Limb (tissue), 2 donors: ENCODE data around the gene HS3ST4.
A peak's percentile ranks its signal among the peaks of the same experiment; 100 is the strongest.
"Not testable (repeated sequence)": the region's sequence is repeated elsewhere in the genome, so short reads cannot be mapped to it uniquely, and the experiment has no call there.

Experiments used
- DNase-seq, 2 donors: peaks; one replicate each; pipeline ENCODE4 v3.0.0-alpha.2; 2016; ENCODE audit errors: extremely low spot score in 2 of 2

The HS3ST4 gene

DNA sequence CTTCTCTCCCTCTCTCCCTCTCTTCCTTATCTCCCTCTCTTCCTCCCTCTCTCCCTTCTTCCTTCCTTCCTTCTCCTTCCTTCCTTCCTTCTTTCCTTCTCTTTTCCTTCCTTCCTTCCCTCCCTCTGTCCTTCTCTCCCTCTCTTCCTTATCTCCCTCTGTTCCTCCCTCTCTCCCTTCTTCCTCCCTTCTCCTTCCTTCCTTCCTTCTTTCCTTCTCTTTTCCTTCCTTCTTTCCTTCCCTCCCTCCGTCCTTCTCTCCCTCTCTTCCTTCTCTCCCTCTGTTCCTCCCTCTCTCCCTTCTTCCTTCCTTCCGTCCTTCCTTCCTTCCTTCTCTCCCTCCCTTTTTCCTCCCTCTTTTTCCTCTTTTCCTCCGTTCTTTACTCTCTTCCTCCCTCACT is 38.6 kb downstream of the HS3ST4 start:
- DNase-seq: no peak

DNA sequence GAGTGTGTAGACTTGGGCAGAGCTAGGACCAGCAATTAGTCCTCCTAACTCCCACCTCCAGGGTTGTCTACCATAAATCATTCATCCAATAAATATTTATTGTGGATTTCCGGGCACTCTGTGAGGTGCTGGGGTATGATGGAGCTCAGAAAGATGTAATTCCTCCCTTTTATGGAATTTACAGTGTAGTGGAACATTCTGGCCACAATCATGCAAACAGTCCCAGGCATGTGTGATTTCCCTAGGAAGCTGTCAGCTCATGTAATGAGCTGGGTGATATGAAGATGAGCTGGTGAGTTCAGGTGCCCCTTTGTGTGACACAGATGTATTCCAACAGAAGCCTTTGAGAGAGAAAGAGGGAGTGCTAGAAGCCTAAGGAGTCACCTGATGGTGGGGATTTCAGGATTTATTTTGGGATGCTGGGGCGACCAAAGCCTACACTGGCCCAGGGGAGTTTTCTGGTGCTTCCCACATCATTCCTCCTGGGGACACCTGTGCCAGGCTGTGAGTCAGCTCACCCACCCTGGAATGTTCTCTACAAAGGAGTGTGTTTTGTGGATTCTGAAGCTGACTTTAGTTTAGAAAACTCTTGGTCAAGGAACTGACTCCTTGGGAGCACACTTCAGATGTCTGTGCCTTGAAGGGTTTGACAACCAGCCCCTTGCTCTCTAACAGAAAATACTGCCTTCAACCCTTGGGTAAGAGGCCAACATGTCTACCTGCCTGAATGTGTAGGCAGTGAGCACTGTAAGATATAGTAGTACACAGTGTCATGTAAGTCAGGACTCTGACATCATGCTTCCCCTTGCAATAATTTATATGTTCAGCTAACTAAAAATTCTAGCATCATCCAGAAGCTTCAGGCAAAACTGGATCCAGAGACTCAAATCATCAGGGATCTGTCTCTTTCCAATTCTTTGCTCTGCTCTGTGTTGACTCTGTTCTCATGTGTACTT is 42.9 kb downstream of the HS3ST4 start:
- no peak for DNase-seq

DNA sequence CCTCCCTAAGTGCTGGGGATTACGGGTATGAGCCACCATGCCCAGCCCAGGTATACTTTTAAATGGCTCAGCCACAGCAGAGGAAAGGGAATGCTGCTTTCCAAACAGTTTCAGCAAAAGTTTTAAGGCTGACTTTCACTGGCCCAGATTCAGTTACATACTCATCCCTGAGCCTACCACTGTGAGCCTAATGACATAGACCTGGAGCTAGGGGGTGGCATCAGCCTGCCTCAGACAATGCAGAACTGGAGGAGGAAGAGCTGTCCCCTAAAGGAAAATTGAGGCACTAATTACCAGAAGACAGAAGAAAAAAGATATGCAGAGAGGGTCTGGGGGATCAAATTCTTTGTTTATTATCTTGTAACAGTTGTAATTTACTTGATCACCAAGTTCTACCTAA is 43.9 kb downstream of the HS3ST4 start:
- no peak for DNase-seq

DNA sequence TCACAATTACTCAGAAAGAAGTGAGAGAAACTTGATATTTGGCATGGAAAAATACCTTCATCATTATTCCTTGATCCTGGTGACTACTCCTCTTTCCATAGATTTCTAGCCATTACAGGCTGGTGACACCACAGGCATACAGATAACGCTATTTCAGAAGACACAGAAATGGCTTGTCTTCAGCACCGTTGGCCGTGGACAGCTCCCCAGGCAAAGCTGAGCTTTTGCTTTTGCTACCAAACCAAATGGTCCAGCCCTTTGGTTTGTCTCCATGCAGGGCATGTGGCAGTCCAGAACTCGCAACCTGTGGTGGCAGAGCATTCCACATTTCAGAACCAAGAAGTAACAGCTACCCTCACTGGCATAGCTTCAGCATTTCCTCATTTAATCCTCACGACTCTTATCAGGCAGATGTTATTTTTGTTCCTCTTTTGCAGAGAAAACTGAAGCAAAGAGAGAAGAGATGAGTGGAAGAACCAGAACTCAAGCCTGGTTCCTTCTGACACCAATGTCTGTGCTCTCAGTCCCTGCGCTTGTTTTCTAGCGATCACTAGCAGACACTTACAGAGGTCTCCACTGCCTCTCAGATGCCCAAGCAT is 55.5 kb downstream of the HS3ST4 start:
- DNase-seq: peak; percentile 37 to 67

DNA sequence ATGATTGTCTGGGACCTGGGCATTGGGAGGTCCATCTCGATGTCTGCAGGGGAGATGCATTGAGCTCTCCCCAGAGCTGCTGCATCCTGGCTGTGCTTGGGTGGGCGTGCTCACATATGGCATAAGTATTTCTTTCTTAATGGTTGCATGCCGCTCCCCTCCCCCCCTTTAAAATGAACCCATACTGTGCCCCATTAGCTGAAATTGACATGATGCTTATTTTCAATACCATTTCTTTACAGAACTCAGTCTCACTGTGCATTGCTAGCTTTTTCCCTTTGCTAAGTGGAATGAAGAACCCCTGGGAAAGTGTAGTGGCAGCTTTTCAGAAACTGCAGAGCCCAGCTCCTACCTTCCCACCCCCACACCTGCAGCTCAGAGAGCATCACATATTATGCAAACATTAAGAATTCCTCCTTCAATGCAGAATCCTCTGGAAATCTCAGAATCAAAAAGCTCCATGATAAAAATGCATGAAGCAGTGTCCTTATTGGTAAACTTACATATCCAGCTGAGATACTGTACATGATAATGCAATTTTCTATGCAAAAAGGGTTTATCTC is 56.4 kb downstream of the HS3ST4 start:
- no peak for DNase-seq

DNA sequence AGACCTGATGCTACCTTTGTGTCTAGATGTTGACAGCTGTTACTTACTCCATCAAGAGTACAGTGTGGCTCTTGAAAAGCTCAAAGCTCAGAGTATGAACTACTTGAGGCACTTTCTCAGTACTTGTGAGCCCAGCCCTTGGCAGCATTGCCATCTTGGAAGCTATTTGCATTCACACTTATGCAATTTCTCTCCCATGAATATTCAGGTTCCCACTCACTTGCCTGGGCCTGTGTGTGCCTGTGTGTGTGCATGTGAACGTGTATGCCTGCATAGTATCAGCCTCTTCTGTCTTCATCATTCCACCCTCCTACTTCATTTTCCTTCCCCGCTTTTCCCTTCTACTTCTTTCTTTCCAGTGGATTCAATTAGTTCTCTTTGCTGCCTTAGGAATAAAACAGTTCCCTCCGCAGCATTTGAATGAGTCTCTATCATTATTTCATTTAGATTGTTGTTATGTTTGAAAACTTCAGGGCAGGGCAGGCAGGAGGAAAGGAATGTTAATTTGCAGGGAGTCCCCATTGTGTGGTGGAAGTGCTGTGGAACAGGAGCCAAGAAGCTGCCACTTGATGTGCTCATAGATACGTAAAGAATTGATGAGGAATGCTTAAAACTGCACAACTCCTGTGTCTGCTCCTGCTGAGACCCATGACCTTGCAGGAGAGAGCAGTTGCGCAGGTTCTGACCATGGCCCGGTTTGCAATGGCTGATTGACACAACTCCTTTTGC is 58.9 kb downstream of the HS3ST4 start:
- DNase-seq: no peak

DNA sequence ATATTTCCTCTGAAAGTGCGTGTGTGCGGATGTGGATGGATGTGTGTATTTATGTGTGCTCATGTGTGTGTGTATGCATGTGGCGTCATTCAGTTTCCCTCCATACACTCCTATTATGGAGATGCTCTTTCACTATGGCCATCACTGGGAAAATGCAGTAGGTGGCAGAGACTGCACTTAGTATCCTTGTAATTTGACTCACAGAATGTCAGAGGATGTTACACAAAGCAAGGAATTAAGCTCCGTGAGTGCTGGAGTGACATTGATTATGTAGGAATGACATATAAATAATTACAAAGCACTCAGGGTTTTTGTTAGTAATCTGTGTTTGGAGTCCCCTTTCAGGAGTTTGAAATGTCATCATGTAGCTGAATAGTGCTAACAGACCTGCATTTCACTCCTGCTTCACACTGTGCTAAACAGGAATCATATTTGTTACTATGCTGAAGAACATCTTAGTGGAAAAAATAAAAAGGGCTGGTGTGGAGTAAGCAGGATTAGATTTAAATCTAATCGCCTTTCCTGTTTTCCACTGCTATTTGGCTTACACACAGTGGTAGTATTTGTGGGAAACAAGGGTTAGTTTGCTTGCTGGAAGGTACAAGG is 59.6 kb downstream of the HS3ST4 start:
- no peak for DNase-seq

DNA sequence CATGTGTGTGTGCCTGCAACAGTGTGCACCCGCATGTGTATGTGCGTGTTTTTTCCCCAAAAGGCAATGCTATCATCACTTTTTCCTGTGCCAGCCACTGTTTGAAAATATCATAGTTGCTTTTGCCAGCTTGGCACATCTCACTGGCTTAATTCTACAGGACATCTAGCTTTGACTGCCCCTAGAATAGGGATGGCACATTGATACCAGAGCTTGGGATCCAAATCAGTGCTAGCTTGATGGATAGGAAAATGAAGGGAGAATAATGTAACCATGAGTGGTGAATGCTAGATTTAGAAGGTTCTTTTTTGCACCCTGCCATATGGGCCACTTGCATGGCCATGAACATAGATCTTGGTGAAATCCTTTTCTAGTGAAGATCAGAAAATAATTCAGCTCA is 72.7 kb downstream of the HS3ST4 start:
- DNase-seq: no peak

DNA sequence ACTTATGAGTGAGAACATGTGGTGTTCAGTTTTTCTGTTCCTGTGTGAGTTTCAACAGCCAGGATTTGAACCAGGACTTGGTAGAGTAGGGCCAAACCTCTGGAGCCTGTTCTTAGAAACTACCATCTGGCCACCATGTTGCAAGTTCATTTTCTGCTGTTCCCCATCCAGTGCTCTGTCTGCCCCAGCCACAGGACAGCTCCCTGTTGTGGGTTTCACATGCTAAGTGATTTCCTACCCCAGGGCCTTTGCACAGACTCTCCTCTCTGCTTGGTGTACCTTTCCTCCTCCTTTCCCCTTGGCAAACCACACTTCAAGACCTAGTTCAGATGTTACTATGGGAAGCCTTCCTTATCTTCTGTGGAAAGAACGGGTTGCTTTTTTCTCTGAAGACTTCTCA is 79.5 kb downstream of the HS3ST4 start:
- no peak for DNase-seq

DNA sequence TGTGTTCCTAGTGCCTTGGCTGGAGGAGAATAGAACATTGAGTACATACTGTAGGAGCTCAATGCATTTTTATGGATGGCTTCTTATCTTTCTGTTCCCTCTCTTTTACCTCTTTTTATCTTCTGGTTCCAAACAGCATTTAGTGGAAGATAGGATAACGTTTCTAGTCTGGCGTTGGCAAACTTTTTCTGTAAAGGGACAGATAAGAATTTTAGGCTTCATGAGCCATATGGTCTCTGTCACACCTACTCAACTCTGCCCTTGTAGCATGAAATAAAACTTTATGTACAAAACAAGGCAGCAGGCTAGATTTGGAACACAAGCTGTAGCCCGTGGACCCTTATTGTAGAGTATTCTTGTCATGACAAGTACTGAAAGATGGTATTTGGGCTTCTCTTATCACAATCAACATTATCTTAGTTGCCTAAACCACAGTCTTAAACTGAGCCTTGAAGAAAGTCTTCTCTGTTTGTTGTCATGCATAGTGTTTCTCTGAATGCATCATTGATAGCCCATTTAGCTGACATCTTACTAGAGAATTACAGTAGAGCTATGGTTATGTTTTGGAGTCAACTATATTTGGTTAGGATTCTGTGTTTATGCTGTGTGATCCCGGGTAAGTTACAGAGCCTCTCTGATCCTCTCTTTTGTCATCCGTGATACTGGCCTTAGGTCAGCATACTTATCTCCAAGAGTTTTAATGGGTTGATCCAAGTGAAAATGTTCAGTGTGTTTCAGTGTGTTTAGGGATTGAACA is 80.2 kb downstream of the HS3ST4 start:
- no peak for DNase-seq

DNA sequence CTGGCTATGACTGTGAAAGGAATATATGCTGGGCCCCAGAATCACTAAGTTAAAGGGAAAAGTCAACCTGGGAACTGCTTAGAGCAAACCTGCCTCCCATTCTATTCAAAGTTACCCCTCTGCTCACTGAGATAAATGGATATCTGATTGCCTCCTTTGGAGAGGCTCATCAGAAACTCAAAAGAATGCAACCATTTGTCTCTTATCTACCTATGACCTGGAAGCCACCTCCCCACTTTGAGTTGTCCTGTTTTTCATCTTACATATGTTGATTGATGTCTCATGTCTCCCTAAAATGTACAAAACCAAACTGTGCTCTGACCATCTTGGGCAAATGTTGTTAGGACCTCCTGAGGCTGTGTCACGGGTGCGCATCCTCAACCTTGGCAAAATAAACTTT is 84.5 kb downstream of the HS3ST4 start:
- DNase-seq: not testable (repeated sequence)

DNA sequence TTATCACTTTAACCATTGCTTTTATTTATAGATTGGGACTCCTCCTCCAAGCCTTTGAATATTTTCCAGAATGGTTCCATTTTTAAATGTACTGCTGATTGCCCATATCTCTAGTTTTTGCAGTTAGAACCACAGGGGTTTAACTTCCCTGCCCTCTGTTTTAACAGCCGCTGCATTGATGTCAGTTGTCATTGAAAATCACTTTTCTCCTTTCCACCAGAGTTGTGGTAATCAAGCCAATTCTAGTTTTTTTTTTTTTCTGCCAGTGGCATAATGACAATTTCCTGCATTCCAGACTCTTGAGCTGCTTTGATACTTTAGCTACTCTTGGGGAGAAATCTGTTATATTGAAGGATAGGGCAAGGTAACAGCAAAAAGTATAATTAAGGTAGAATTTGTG is 91.5 kb downstream of the HS3ST4 start:
- DNase-seq: no peak

DNA sequence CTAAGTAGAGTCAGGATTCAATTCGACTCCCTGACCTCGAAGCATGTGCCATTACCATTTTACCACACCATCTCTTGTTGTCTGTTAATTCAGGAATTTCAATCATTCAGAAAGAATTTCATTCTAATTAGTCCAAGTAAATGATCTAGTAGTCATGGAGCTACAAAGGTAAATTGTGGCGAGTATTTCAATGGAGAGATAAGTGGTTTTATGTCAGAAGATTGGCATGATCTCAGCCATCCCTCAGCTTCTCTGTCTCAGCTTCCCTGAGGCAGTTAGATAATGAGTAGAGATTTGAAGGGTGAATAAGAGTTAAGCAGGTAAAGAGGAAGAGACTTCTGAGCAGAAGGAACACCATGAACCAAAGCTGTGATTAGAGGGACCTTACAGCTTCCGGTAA is 93.6 kb downstream of the HS3ST4 start:
- DNase-seq: no peak

DNA sequence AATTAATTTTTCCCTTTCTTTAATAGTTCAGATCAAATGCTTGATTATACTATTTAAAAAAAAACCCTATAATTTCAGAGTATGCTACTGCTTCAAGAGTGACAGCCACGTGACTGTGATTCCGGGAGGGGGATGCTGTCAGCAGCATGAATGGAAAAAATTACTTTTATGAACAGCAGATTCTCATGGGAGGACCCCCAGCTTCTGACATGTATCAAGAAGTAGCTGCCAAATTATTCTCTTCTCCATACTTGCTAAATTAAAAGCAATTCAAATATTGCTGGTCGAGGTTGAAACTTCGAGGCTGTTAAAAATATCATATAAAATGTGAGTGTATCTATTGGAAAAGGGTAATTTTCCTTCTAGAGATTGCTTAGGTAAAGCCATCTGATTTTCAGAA is 95.0 kb downstream of the HS3ST4 start:
- DNase-seq: no peak

DNA sequence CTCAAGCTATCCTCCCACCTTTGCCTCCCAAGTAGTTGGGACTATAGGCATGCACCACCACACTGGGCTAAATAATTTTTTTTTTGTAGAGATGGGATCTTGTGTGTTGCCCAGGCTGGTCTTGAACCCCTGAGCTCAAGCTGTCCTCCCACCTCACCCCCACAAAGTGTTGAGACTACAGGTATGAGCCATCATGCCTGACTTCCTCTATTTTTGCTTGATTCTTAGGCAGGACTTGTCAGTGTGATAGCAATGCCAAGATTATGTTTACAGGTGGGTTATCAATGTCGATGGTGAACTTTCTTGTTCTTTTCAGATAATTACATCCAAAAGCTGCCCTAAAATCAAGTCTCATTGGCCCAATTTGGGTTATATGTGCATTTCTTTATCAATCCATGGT is 96.9 kb downstream of the HS3ST4 start:
- no peak for DNase-seq

DNA sequence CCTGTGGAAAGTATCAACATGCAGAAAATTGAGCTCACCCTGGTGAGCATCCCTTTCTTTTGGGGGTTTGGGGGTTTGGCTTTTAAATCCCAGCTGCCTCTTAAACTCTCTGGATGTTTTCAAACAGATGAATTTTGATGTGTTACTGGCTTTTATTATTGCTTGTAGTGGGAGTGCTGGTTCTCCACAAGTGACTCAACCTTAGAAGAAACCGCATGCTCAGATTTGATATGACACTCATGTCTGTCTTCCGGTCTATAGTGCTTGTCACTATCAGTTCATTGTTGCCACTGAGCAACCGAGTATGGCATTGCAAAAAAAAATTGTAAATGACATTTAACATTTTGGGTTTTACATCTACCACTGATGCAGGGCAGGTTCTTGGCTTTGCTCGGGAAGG is 104.5 kb downstream of the HS3ST4 start:
- DNase-seq: no peak

DNA sequence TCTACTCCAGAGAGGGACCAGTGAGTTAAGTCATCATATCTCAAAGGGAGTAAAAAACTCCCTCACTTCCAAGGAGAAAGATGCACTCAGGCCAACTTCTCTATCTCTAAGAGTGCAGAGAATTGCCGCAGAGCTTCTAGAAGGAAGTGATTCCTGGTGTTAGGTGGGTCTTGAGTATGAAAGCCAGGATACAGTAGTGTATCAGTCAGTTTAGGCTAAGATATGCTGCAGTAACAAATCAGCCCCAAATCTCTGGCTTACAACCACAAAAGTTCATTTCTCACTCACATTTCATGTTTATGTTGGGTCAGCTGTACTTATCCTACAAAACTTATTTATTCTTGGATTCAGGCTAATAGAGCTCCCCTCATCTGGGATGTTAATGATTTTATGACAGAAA is 106.3 kb downstream of the HS3ST4 start:
- DNase-seq: no peak

DNA sequence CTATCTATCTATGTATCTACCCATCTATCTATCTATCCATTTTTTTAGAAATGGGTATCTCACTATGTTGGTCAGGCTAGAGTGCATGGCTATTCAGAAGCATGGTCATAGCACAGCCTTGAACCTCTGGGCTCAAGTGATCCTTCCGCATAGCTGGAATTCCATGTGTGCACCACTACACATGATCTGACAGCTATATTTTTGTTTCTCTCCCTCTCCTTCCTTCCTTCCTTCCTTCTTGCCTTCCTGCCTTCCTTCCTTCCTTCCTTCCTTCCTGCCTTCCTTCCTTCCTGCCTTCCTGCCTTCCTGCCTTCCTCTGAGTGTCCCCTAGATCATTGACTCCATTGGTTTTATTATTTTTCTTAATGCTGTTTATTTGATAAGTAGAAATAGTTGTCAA is 108.1 kb downstream of the HS3ST4 start:
- DNase-seq: no peak

DNA sequence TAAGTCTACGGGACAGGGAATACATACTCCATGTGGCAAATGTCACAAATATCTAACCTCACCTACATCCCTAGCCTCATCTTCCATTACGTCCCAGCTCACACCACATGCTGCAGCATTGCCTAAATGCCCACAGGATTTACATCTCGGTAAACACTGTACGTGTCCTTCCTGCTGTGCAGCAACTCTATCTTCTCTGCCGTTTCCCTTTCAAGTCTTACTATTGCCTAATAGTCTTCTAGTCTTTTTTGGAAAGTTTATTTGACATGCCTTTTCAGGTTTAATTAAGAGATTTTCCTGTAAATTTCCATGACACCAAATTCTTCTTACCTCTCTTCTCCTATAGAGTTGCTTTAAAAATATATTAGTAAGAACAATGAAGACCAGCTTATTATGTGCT is 120.5 kb downstream of the HS3ST4 start:
- no peak for DNase-seq

DNA sequence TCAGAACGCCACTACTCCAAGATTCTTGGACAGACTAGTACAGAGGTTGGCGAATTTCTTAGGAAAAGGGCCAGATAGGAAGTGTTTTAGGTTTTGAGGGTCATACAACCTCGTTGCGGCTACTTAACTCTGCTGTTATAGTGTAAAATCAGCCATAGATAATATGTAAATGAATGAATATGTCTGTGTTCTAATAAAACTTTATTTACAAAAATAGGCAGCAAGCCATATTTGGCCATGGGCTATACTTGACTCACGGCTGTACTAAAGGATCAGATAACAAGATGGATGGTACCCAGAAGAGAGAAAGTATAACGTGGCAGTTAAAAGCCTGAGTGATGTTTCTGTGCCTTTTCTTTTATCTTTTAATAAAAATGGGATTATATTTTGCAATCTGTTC is 125.5 kb downstream of the HS3ST4 start:
- no peak for DNase-seq

DNA sequence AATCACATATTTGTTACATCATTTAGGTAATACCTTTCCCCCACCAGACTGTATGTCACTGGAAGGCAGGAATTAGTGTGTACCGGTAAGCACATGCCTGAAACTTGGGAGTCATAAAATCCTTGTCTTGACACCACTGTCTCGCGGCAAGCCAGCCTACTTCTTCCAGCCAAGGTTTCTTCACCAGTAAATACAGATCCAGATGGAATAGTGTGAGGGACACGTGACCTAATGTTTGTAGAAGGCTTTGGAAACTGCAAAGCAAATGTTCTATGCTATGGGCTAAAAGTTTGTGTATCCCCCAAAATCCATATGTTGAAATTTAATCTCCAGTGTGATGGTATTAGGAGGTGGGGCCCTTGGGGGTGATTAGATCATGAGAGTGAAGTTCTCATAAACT is 126.1 kb downstream of the HS3ST4 start:
- no peak for DNase-seq
